Measurements from ENCODE around the gene NEUROD2.

The NEUROD2 gene

DNA sequence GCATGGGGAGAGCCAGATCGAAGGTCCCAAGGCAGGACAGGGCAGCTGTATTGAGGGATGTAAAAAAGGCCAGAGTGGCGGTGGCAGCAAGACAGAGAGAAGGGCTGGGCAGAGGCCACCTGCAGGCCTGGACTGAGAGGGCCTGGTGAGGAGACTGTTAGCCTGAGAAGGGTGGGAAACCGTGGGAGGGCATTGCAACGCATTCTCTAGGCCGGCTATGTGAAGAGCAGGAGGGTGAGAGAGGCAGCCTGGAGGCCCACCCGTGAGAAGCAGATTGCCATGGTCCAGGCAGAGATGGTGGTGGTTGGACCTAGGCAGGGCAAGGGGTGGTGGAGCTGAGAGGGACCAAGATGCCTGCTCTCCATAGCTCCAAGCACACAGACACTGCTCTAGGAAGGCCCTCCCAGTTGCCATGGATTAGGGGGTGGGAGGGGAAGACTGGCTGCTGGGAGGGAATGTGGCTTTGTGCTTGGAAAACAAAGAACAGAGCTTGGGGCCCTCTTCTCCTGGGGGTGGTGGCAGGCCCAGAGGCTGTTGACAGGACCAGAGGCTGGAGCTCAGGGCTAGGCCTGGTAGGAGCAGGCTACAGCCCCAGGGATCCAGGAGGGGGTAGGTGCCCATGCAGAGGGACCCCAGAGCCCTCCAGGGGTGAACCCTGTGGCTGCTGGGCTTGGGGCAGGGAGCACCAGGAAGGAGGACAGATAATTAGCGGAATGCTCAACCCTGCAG lies 45.0 kb upstream of the NEUROD2 start:
- peak overlapping the region; percentile 6 for H3K27ac ChIP-seq (ENCODE audit: extremely low read depth, low read depth, low read length)
- ChIA-PET CTCF (interaction anchor here (0.5 to 11.9 kb wide), 21 partner anchors 11 to 447 kb away, joined by 3 to 220 read pairs (median 6); partner anchors contain the start of genes MIEN1, PNMT, PPP1R1B and STARD3), POLR2A (interaction anchor here (1.2 to 1.6 kb wide), 3 partner anchors 15 to 35 kb away, joined by 4 to 5 read pairs (median 4); partner anchors contain the start of gene PGAP3)
- peaks cover 0 to 19% of the 10 kb centered on the region in 2 experiments; a peak in 2 of 3 replicates for H3K36me3 ChIP-seq (ENCODE audit: control insufficient read depth in 2 of 2, insufficient read depth in 1 of 2, low read length in 2 of 2)
- no peaks in the 10 kb centered on the region for H3K9me3 ChIP-seq (ENCODE audit: control insufficient read depth, insufficient read depth, low read depth, low read length)
- peaks cover 2% of the 10 kb centered on the region; the same call in 1 of the 2 replicates for H3K4me1 ChIP-seq (ENCODE audit: control insufficient read depth, insufficient read depth, low read length)
- no peak overlapping the region for H3K4me3 ChIP-seq (ENCODE audit: low read depth, low read length)
- TF ChIP-seq GLIS1 (tag by site-specific recombination; IDR thresholded peaks at IDR 0.05) (peak; percentile 54; the same call in 1 of the 2 replicates), ZNF23 (tag by site-specific recombination; IDR thresholded peaks at IDR 0.05; ENCODE audit: borderline replicate concordance) (no peak), ATF2 (tag by site-specific recombination; IDR thresholded peaks at IDR 0.05; ENCODE audit: low read depth) (no peak), ZBTB8A (tag by site-specific recombination; IDR thresholded peaks at IDR 0.05) (peak; percentile 29; the same call in 1 of the 2 replicates), WT1 (tag by site-specific recombination; IDR thresholded peaks at IDR 0.05) (no peak; the same call in 1 of the 2 replicates), SP3 (tag by site-specific recombination; IDR thresholded peaks at IDR 0.05) (no peak), SALL2 (tag by site-specific recombination; IDR thresholded peaks at IDR 0.05; ENCODE audit: borderline replicate concordance) (no peak), ZBTB20 (tag by site-specific recombination; IDR thresholded peaks at IDR 0.05) (0 out of 2 replicates have a peak, but pooled peaks have one; percentile 32), ZNF266 (tag by site-specific recombination; IDR thresholded peaks at IDR 0.05; ENCODE audit: low read depth) (no peak), ZNF24 (tag by site-specific recombination; IDR thresholded peaks at IDR 0.05) (no peak), EGR2 (tag by site-specific recombination; IDR thresholded peaks at IDR 0.05; ENCODE audit: low read depth) (peak; percentile 62), ZNF639 (tag by site-specific recombination; IDR thresholded peaks at IDR 0.05) (no peak), ZNF626 (tag by site-specific recombination; IDR thresholded peaks at IDR 0.05) (no peak), KLF8 (tag by site-specific recombination; IDR thresholded peaks at IDR 0.05) (no peak), HOXA7 (CRISPR knock-in tag; IDR thresholded peaks at IDR 0.05; ENCODE audit: borderline replicate concordance) (no peak), ZSCAN23 (tag by site-specific recombination; IDR thresholded peaks at IDR 0.05) (no peak), ZNF701 (tag by site-specific recombination; IDR thresholded peaks at IDR 0.05) (no peak), ZNF146 (tag by site-specific recombination; IDR thresholded peaks at IDR 0.05) (no peak), RBAK (tag by site-specific recombination; IDR thresholded peaks at IDR 0.05) (no peak), ZNF10 (tag by site-specific recombination; IDR thresholded peaks at IDR 0.05) (peak; percentile 71; the same call in 1 of the 2 replicates), ZBTB7A (tag by site-specific recombination; IDR thresholded peaks at IDR 0.05; ENCODE audit: low read depth) (no peak), ZBTB1 (tag by site-specific recombination; IDR thresholded peaks at IDR 0.05) (no peak), ZNF555 (tag by site-specific recombination; conservative IDR thresholded peaks at IDR 0.05) (no peak), ZNF747 (tag by site-specific recombination; IDR thresholded peaks at IDR 0.05) (no peak), KLF10 (tag by site-specific recombination; IDR thresholded peaks at IDR 0.05) (no peak), ZFHX2 (tag by site-specific recombination; conservative IDR thresholded peaks at IDR 0.05) (peak; percentile 71), ZNF175 (tag by site-specific recombination; IDR thresholded peaks at IDR 0.05) (no peak), ZNF571 (tag by site-specific recombination; IDR thresholded peaks at IDR 0.05) (no peak), ZNF37A (tag by site-specific recombination; IDR thresholded peaks at IDR 0.05) (no peak), SP2 (tag by site-specific recombination; IDR thresholded peaks at IDR 0.05) (peak; percentile 51)
- TF ChIP-seq, protein P1, sequence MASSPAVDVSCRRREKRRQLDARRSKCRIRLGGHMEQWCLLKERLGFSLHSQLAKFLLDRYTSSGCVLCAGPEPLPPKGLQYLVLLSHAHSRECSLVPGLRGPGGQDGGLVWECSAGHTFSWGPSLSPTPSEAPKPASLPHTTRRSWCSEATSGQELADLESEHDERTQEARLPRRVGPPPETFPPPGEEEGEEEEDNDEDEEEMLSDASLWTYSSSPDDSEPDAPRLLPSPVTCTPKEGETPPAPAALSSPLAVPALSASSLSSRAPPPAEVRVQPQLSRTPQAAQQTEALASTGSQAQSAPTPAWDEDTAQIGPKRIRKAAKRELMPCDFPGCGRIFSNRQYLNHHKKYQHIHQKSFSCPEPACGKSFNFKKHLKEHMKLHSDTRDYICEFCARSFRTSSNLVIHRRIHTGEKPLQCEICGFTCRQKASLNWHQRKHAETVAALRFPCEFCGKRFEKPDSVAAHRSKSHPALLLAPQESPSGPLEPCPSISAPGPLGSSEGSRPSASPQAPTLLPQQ (tag by site-specific recombination; IDR thresholded peaks at IDR 0.05): no peak
- TF ChIP-seq, protein P2, sequence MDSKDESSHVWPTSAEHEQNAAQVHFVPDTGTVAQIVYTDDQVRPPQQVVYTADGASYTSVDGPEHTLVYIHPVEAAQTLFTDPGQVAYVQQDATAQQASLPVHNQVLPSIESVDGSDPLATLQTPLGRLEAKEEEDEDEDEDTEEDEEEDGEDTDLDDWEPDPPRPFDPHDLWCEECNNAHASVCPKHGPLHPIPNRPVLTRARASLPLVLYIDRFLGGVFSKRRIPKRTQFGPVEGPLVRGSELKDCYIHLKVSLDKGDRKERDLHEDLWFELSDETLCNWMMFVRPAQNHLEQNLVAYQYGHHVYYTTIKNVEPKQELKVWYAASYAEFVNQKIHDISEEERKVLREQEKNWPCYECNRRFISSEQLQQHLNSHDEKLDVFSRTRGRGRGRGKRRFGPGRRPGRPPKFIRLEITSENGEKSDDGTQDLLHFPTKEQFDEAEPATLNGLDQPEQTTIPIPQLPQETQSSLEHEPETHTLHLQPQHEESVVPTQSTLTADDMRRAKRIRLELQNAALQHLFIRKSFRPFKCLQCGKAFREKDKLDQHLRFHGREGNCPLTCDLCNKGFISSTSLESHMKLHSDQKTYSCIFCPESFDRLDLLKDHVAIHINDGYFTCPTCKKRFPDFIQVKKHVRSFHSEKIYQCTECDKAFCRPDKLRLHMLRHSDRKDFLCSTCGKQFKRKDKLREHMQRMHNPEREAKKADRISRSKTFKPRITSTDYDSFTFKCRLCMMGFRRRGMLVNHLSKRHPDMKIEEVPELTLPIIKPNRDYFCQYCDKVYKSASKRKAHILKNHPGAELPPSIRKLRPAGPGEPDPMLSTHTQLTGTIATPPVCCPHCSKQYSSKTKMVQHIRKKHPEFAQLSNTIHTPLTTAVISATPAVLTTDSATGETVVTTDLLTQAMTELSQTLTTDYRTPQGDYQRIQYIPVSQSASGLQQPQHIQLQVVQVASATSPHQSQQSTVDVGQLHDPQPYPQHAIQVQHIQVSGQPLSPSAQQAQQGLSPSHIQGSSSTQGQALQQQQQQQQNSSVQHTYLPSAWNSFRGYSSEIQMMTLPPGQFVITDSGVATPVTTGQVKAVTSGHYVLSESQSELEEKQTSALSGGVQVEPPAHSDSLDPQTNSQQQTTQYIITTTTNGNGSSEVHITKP (tag by site-specific recombination; IDR thresholded peaks at IDR 0.05): peak; percentile 9; the same call in 1 of the 2 replicates

All from HEK293 (cell line).